Measurements from ENCODE around the gene TMEM63A. TPM values are rescaled to one million over a fixed set of nuclear protein-coding genes. Genes with fewer than 3 reads are reported as not detected.
"Not testable (repeated sequence)": the region's sequence is repeated elsewhere in the genome, so short reads cannot be mapped to it uniquely, and the experiment has no call there.

Gene TMEM63A
- polyA plus RNA-seq, 1 donor from 2014 or later = not detected

- H3K79me2 ChIP-seq (replicated peaks; ENCODE audit: insufficient read depth, low read length) = no peaks in the 10 kb centered on the region
- H3K4me2 ChIP-seq (ENCODE audit: low read length) = no peak overlapping the region
- H3K36me3 ChIP-seq (ENCODE audit: insufficient read depth, low read length) = peaks cover 5% of the 10 kb centered on the region
- H3K27me3 ChIP-seq (ENCODE audit: insufficient read depth, low read depth, low read length) = no peaks in the 10 kb centered on the region
- H3F3A ChIP-seq (ENCODE audit: insufficient read depth, low read length, poor library complexity, severe bottlenecking) = no peaks in the 10 kb centered on the region
- no peak overlapping the region for H3K9ac ChIP-seq (ENCODE audit: low read length)
- no peak overlapping the region for H3K4me3 ChIP-seq (ENCODE audit: low read length)
- no peaks in the 10 kb centered on the region for H3K9me2 ChIP-seq (ENCODE audit: insufficient read depth, low read length)
- no peak overlapping the region for H2AFZ ChIP-seq (ENCODE audit: low read depth, low read length)
- no peaks in the 10 kb centered on the region for H3K9me3 ChIP-seq (ENCODE audit: low read length)
- no peaks in the 10 kb centered on the region for H4K20me1 ChIP-seq (ENCODE audit: insufficient read depth)
- H3K27ac ChIP-seq (ENCODE audit: low read length) = no peak overlapping the region
- no peak for TF ChIP-seq RAD21 (conservative IDR thresholded peaks at IDR 0.05)
- no peak for TF ChIP-seq POLR2AphosphoS5 (IDR thresholded peaks at IDR 0.05)
- TF ChIP-seq TAF1 (IDR thresholded peaks at IDR 0.05; ENCODE audit: low read depth) = no peak
- no peak for TF ChIP-seq EP300 (conservative IDR thresholded peaks at IDR 0.05; ENCODE audit: poor library complexity, severe bottlenecking)
- no peak for TF ChIP-seq EZH2 (IDR thresholded peaks at IDR 0.05; ENCODE audit: borderline replicate concordance, insufficient read depth, low read length, poor library complexity, severe bottlenecking)
- TF ChIP-seq SMC3 (conservative IDR thresholded peaks at IDR 0.05; ENCODE audit: poor library complexity) = no peak
- no peak for TF ChIP-seq MXI1 (conservative IDR thresholded peaks at IDR 0.05; ENCODE audit: poor library complexity, severe bottlenecking)
- TF ChIP-seq REST (IDR thresholded peaks at IDR 0.05; ENCODE audit: borderline replicate concordance) = no peak
- TF ChIP-seq, protein P1, sequence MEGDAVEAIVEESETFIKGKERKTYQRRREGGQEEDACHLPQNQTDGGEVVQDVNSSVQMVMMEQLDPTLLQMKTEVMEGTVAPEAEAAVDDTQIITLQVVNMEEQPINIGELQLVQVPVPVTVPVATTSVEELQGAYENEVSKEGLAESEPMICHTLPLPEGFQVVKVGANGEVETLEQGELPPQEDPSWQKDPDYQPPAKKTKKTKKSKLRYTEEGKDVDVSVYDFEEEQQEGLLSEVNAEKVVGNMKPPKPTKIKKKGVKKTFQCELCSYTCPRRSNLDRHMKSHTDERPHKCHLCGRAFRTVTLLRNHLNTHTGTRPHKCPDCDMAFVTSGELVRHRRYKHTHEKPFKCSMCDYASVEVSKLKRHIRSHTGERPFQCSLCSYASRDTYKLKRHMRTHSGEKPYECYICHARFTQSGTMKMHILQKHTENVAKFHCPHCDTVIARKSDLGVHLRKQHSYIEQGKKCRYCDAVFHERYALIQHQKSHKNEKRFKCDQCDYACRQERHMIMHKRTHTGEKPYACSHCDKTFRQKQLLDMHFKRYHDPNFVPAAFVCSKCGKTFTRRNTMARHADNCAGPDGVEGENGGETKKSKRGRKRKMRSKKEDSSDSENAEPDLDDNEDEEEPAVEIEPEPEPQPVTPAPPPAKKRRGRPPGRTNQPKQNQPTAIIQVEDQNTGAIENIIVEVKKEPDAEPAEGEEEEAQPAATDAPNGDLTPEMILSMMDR (IDR thresholded peaks at IDR 0.05; ENCODE audit: poor library complexity, severe bottlenecking) = no peak
These were observed 43.4 kb downstream of the TMEM63A start for GRCh38 chr1:225838793-225839192.

DNA sequence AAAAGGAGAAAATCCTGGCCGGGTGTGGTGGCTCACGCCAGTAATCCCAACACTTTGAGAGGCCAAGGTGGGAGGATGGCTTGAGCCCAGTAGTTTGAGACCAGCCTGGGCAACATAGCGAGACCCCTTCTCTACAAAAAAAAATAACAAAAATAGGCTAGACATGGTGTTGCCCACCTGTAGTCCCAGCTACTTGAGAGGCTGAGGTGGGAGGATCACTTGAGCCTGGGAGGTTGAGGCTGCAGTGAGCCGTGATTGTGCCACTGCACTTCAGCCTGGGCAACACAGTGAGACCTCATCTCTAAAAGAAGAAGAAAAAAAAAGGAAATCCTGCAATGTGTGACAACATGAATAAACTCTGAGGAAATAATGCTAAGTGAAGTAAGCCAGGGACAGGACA is 45.9 kb downstream of the TMEM63A start:
- not testable (repeated sequence) for H3K4me2 ChIP-seq (ENCODE audit: low read length); H3K27ac ChIP-seq (ENCODE audit: low read length); H3F3A ChIP-seq (ENCODE audit: insufficient read depth, low read length, poor library complexity, severe bottlenecking); H3K9me3 ChIP-seq (ENCODE audit: low read length); H2AFZ ChIP-seq (ENCODE audit: low read depth, low read length); H3K79me2 ChIP-seq (replicated peaks; ENCODE audit: insufficient read depth, low read length); H3K36me3 ChIP-seq (ENCODE audit: insufficient read depth, low read length); H3K9ac ChIP-seq (ENCODE audit: low read length); H3K27me3 ChIP-seq (ENCODE audit: insufficient read depth, low read depth, low read length); H4K20me1 ChIP-seq (ENCODE audit: insufficient read depth); H3K4me3 ChIP-seq (ENCODE audit: low read length); H3K9me2 ChIP-seq (ENCODE audit: insufficient read depth, low read length)

GRCh38 chr1:225835856-225836255 is 46.3 kb downstream of the TMEM63A start:
- Histone ChIP-seq H3K27me3 (ENCODE audit: insufficient read depth, low read depth, low read length) (no peaks in the 10 kb centered on the region), H3K36me3 (ENCODE audit: insufficient read depth, low read length) (peaks cover 5% of the 10 kb centered on the region), H3K79me2 (replicated peaks; ENCODE audit: insufficient read depth, low read length) (no peaks in the 10 kb centered on the region), H3K4me2 (ENCODE audit: low read length) (no peak overlapping the region), H3K9me2 (ENCODE audit: insufficient read depth, low read length) (no peaks in the 10 kb centered on the region), H4K20me1 (ENCODE audit: insufficient read depth) (no peaks in the 10 kb centered on the region), H3K9ac (ENCODE audit: low read length) (no peak overlapping the region), H3F3A (ENCODE audit: insufficient read depth, low read length, poor library complexity, severe bottlenecking) (no peaks in the 10 kb centered on the region), H2AFZ (ENCODE audit: low read depth, low read length) (no peak overlapping the region), H3K9me3 (ENCODE audit: low read length) (no peaks in the 10 kb centered on the region), H3K4me3 (ENCODE audit: low read length) (no peak overlapping the region), H3K27ac (ENCODE audit: low read length) (no peak overlapping the region)
- TF ChIP-seq RAD21 (conservative IDR thresholded peaks at IDR 0.05) = no peak
- TF ChIP-seq EZH2 (IDR thresholded peaks at IDR 0.05; ENCODE audit: borderline replicate concordance, insufficient read depth, low read length, poor library complexity, severe bottlenecking) = no peak
- no peak for TF ChIP-seq TAF1 (IDR thresholded peaks at IDR 0.05; ENCODE audit: low read depth)
- no peak for TF ChIP-seq EP300 (conservative IDR thresholded peaks at IDR 0.05; ENCODE audit: poor library complexity, severe bottlenecking)
- no peak for TF ChIP-seq REST (IDR thresholded peaks at IDR 0.05; ENCODE audit: borderline replicate concordance)
- TF ChIP-seq MXI1 (conservative IDR thresholded peaks at IDR 0.05; ENCODE audit: poor library complexity, severe bottlenecking) = no peak
- TF ChIP-seq POLR2AphosphoS5 (IDR thresholded peaks at IDR 0.05) = no peak
- TF ChIP-seq, protein P1 (IDR thresholded peaks at IDR 0.05; ENCODE audit: poor library complexity, severe bottlenecking) = no peak
